Left ventricle myocardium superior (tissue), 1 donor: ENCODE results near the gene RNASE4. TPM values are rescaled to one million over a fixed set of nuclear protein-coding genes. Genes with fewer than 3 reads are reported as not detected.
"Not testable (repeated sequence)": the region's sequence is repeated elsewhere in the genome, so short reads cannot be mapped to it uniquely, and the experiment has no call there.

Source experiments
- ATAC-seq: fragments of 200-7000 bp; cut with Tn5 transposase; one replicate; pipeline ENCODE4 v1.9.1; 2020; ENCODE audit warnings: mild to moderate bottlenecking, moderate library complexity
- DNase-seq: peaks from one replicate; pipeline ENCODE4 v3.0.0-alpha.2; 2020
- intact Hi-C: fragments of 100-400 bp; cut with micrococcal nuclease; formaldehyde crosslinking; loops from one replicate; pipeline ENCODE4 v1.11.0; 2022
- total RNA-seq: library from RNA; stranded (reverse); fragmentation: NEBNext Ultra II Directional; extraction: Animal tissue kit (Norgen Biotek cat#: 25700); gene quantifications from one replicate; pipeline ENCODE4 v1.2.1, GENCODE V29; 2021
- donor health status: DM: no; HTN: yes; CAD: no; lungs with severe emphysema.

Gene RNASE4
- total RNA-seq, 1 donor from 2014 or later: 8.1 TPM

GRCh38 chr14:20726531-20726930 is 42.2 kb downstream of the RNASE4 start:
- DNase-seq (no peak), ATAC-seq (no peak)
- intact Hi-C loops: no loop called here

GRCh38 chr14:20730891-20731290 is 46.5 kb downstream of the RNASE4 start:
- DNase-seq (no peak), ATAC-seq (no peak)
- intact Hi-C loops: no loop called here

DNA sequence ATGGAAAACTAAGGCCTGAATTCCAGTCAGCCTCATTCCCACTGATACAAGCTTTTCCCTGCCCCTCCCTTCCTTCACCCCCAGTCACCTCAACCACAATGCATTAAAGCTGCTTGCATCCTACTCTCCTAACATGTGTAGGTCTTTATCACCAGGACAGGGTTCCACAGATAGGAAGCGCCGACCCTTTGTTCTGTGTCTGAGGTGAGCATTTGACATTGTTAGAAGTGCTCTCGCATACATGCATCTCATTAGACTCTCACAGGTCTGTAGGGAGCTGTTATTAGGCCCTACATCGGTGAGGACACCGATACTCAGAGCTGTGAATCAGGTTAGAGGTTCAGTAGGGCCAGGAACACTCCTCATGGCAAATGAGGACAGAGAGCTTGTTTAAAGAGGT is 48.1 kb downstream of the RNASE4 start:
- intact Hi-C loops: no loop called here
- no peak for ATAC-seq
- no peak for DNase-seq

DNA sequence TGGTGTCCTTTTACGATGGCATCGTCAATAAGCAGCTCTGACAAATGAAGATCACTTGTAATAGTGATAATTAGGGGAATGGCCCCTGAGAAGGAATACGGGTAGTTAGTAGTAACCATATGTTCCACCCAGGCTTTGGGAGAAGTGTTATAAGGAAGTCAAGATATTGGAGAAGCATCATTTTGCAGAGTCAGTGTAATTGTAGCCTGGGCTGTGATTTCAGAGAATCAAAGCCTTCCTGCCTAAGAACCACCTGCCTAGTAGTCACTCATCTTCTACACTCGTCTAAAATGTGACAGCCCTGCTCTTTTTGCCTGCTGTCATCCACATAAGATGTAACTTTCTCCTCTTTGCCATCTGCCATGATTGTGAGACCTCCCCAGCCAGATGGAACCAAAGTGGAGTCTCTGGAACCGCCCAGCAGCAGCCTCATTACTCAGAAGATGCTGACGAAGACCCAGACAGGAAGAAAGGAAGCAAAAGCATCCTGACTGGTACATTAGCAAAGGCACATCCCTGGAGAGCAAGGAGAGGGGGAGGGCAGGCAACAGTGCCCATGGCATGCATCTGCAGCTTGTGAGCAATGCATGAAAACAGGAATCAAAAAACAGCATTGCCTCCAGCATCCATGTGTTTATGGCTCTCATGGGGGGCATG is 48.7 kb downstream of the RNASE4 start:
- DNase-seq (peak; percentile 31), ATAC-seq (peak; percentile 68)
- intact Hi-C loops: no loop called here

- DNase-seq (no peak), ATAC-seq (no peak)
- intact Hi-C loops: no loop called here
These were observed 49.5 kb downstream of the RNASE4 start for GRCh38 chr14:20733684-20734429.

DNA sequence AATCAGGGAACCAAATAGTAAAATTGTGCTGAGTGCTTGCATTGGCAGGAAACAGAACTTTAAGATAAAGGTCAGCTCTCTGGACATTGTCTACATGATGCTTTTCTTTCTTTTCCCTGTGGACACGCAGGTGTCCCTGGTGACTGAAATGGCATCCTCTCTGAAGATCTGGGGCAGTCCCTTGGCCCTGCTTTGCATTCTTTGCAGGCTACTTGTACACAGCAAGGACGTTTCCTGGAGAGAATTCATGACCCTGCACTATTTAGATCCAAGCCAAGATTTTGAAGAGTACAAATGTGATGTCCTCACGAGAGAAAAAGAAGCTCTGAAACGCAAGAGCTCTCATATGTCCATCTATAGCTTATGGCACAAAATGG is 50.1 kb downstream of the RNASE4 start:
- intact Hi-C loops: no loop called here
- no peak for DNase-seq
- ATAC-seq: no peak

- intact Hi-C loops, ATAC-seq, DNase-seq: not testable (repeated sequence)
These were observed 53.9 kb downstream of the RNASE4 start for GRCh38 chr14:20738292-20738691.

DNA sequence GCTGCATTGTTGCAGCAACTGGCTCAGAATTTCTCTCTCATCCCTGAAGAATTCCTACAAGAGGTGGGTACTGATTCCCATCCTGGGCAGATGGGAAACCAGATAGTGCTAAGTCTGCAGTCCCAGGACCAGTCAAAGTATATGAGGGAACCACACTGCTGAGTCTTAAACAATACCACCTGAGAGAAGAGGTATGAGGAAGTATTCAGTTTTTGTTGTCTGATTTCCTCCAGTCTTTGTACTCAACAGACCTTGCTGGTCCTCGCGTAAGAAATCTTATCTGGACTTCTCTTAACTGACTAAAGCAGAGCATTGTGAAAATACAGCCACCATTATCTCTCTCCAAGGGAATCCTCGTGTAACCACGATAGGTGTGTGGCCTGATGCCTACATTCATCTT is 57.8 kb downstream of the RNASE4 start:
- DNase-seq (no peak), ATAC-seq (no peak)
- intact Hi-C loops: no loop called here

DNA sequence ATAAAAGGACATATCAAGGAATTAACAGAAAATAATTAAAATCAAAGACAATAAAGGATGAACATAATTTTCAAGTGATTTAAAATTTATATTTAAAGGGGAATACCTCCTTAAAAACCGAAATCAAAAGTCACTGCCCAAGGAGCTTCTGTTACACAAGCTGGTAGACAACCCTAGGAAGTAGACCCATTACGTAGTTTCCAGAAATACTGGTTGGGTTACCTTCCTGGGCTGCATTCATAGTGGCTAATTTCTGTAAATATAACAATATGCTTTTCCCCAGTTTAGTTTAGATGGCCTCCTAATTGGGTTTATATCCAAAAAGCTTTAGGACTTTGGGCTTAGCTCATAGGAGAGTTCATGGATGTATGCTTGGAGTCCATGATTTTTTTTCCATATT is 59.2 kb downstream of the RNASE4 start:
- intact Hi-C loops: no loop called here
- DNase-seq (no peak), ATAC-seq (no peak)

- intact Hi-C loops: no loop called here
- DNase-seq: no peak
- no peak for ATAC-seq
These were observed 61.4 kb downstream of the RNASE4 start, which contains the start of gene EDDM3A for GRCh38 chr14:20745571-20746358. TSS of gene EDDM3A (plus strand) at chr14:20745887. CDS start at chr14:20747581, 1,694 bp downstream.

DNA sequence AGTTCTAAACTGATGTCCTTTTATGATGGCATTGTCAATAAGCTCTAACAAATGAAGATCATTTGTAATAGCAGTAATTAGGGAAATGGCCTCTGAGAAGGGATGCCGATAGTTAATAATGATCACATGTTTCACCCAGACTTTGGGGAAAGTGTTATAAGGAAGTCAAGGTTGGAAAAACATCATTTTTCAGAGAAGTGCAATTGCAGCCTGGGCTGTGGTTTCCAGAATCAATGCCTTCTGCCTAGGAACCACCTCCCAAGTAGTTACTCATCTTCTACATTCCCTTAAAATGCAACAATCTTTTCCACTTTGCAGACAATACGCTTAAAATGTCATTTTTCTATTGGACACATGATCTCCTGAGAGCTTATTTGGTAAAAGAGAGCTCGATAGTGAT is 62.2 kb downstream of the RNASE4 start:
- no peak for ATAC-seq
- DNase-seq: no peak
- intact Hi-C loops: no loop called here

DNA sequence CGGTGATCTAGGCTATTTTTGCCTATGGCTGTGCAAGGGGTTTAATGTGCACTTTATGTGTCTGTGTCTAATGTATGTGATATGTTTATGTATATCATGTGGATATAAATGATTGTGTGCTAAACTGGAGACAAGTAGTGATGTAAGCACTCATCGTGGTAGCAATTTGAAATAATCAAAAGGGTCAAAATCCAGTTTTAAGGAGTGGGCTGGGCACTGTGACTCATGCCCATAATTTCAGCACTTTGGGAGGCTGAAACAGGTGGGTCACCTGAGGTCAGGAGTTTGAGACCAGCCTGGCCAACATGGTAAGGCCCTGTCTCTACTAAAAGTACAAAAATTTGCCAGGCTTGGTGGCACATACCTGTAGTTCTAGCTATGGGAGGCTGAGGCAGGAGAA is 64.1 kb downstream of the RNASE4 start:
- no peak for DNase-seq
- ATAC-seq: no peak
- intact Hi-C loops: no loop called here

DNA sequence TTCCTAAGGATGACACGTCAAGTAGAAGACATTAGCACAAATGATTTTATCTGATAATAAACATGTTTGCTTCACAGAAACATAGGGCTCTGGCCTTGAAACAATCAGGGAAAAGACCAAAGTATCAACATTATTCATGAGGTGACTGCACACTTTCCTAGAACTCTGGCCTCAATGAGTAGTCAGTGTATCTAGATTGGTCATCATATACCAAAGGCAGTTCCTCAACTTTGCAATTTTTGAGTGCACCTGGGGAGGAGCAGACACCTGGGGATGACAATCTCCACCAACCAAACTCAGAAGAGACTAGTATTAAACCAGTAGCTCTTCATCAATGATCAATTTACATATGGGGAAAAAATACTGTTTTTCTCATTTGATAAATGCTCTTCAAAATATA is 65.8 kb downstream of the RNASE4 start:
- no peak for DNase-seq
- intact Hi-C loops: loop anchor here (10.0 kb wide), 1 partner anchor 105 kb away; no protein-coding TSS in a partner anchor
- ATAC-seq: no peak

Other genes starting within 250 kb of the RNASE4 start
- 0.77 TPM for gene KLHL33, start 248.4 kb upstream of the RNASE4 start, total RNA-seq
- gene OSGEP, start 229.7 kb upstream of the RNASE4 start, total RNA-seq: 15.3 TPM
- 68.2 TPM for gene APEX1, start 229.3 kb upstream of the RNASE4 start, total RNA-seq
- 17.7 TPM for gene PIP4P1, start 223.1 kb upstream of the RNASE4 start, total RNA-seq
- 6.5 TPM for gene PNP, start 215.2 kb upstream of the RNASE4 start, total RNA-seq
- gene RNASE10, start 179.0 kb upstream of the RNASE4 start, total RNA-seq: 0.22 TPM
- not detected for gene RNASE9, start 123.5 kb upstream of the RNASE4 start, total RNA-seq
- gene RNASE11, start 96.6 kb upstream of the RNASE4 start, total RNA-seq: not detected
- gene RNASE12, start 93.2 kb upstream of the RNASE4 start, total RNA-seq: not detected
- gene OR6S1, start 42.9 kb upstream of the RNASE4 start, total RNA-seq: not detected
- gene ANG, start 4.2 kb downstream of the RNASE4 start, total RNA-seq: 4.0 TPM
- gene EDDM3A, start 61.3 kb downstream of the RNASE4 start, total RNA-seq: not detected
- not detected for gene EDDM3B, start 83.8 kb downstream of the RNASE4 start, total RNA-seq
- 6.1 TPM for gene RNASE6, start 96.7 kb downstream of the RNASE4 start, total RNA-seq
- 283 TPM for gene RNASE1, start 118.3 kb downstream of the RNASE4 start, total RNA-seq
- not detected for gene RNASE3, start 206.8 kb downstream of the RNASE4 start, total RNA-seq